Measurements from ENCODE around the gene SERPING1.

The SERPING1 gene

DNA sequence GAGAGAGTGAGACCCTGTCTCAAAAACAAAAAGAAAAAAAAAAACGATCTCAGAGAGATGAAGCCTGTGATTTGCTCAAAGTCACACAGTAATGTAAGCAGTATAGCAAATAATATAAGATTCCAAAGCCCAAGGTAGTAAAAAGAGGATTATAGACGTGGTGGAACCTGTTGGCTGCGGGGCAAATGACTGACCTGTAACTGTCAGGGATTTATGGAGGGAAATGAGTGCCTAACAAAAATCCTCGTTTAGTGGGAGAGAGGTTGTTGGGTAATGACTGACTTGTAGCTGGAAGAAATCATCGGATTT, 59.4 kb downstream of the SERPING1 start:
- DNase-seq: no peak

DNA sequence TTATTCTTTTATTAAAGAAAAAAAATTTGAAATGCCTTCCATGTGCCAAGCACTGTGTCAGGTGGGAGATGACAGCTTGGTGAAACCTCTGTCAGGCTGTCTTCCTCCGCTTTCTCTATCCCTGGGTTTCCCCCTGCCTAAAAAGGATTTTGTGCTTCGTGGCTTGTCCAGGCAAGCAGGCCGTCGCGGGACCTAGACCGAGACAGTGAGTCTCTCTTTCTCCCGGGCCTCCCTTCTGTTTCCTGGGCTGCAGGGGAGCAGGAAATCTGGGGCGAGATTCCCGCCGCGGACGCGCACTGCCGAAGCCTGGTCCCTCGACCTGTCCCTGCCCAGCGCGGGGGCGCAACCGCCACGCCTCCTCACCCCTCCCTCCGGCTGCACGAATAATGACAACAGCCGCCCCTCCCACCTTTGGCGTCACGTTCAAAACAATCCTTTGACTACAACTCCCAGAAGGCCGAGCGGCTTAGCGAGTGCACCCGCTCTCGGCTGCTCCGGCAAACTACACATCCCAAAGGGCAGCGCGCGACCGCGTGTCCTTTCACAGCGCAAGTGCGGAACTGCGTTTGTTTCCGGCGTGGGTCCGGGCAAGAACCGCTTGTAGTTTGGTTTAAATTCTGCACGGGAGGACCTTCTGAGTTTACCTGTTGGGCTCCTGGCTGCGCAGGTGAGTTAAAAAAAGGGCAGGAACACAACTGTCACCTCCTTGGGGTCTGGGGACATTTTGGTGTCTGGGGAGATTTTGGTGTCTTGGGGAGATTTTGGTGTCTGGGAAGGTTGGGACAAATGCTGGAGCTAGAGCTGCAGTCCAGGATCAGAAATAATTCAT, 59.9 kb downstream of the SERPING1 start, which contains the start of gene CLP1:
Gene CLP1 (plus strand): TSS at position 569 of the 829 bp plus-strand sequence. CDS start 1,715 bp downstream, outside the sequence.
- DNase-seq: peak; percentile 97

DNA sequence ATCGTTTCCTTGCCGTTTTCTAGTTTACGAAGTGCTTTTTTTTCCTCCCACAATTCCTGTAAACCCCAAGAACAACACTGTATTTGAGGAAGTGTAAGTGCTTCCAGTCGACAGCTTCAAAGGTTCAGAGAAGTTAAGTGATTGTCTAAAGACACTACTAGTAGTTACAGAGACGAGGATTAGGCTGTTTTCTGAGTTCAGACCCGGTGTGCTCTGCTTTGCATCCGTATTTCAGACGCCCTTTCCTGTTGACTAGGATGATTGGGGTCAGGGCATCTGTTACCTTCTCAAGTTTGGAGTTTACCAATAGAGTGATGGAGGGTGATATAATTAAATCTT, 60.5 kb downstream of the SERPING1 start:
- no peak for DNase-seq

DNA sequence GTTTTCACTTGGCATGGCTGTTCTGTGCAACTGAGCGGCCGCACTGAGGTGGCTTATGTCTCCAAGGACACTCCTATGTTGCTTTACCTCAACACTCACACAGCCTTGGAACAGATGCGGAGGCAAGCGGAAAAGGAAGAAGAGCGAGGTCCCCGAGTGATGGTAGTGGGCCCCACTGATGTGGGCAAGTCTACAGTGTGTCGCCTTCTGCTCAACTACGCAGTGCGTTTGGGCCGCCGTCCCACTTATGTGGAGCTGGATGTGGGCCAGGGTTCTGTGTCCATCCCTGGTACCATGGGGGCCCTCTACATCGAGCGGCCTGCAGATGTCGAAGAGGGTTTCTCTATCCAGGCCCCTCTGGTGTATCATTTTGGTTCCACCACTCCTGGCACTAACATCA, 62.2 kb downstream of the SERPING1 start:
- DNase-seq: no peak

DNA sequence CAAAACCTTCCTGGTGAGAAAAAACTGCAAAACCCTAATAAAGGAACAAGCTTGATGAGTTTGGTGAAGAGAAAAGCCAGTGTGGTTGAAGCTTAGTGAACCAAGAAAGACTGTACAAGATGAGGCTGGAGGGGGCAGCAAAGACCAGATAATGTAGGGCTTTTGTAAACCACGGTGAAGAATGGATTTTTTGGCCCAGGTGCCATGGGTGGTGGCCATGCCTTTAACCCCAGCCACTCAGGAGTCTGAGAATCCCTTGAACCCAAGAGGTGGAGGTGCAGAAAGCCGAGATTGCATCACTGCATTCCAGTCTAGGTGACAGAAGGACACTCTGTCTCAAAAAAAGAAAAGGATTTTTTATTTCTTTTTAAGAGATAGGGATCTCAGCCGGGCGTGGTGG, 65.4 kb downstream of the SERPING1 start:
- no peak for DNase-seq

DNA sequence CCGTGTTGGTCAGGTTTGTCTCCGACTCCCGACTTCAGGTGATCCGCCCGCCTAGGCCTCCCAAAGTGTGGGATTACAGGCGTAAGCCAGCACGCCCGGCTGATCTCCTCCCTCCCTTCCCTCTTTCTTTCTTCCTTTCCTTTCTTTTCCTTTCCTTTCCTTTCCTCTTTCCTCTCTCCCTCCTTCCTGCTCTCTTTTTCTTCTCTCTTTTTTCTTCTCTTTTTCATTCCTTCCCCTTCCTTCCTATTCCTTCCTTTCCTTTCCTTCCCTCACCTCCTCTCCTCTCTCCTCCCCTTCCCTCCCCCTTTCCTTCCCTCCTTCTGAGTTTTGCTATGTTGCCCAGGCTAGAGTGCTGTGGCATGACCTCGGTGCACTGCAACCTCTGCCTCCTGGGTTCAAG, 66.5 kb downstream of the SERPING1 start:
- no peak for DNase-seq
